B cell (primary cell): ENCODE results near the gene SLC6A1.

Source experiments
- CTCF ChIP-seq: fragments of 200-600 bp; IDR thresholded peaks from one replicate; pipeline ENCODE4 v1.8.0; 2022; ENCODE audit warnings: antibody characterized with exemption, mild to moderate bottlenecking
- EZH2 ChIP-seq: IDR thresholded peaks from 2 replicates; pipeline ENCODE4 v1.6.1; 2012; ENCODE audit warnings: borderline replicate concordance, low read depth, mild to moderate bottlenecking, moderate library complexity, low read length; ENCODE audit not compliant: insufficient read depth, poor library complexity, severe bottlenecking

DNA sequence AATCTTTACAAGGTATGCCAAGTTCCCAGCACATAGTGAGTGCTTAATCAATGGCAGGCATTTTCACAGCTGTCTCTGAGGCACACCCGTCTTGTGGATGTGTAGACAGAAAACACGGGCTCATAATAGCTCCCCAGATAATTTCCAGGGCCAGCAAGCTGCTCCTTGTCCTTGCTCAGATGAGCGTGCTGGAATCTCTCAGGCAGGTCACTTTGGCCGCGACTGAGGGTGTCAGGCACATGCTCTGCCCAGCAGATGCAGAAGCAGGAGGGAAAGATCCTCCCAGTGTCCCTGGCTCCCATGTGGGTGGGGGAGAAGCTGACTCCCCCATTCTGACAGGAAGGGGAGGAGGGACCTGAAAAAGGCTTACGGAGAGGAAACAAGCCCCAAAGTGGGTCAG is 35.6 kb upstream of the SLC6A1 start:
- TF ChIP-seq CTCF (no peak), EZH2 (no peak)
